Measurements from ENCODE around the gene TRIM67.

GRCh38 chr1:231139659-231140654 is 21.9 kb upstream of the TRIM67 start:
- TF ChIP-seq CTCF (IDR thresholded peaks at IDR 0.05 in 8 of 11, conservative IDR thresholded peaks at IDR 0.05 in 3 of 11) (no peak), POLR2AphosphoS5 (IDR thresholded peaks at IDR 0.05) (no peak)
